HepG2 (cell line): ENCODE measurements around the gene MISP3. TPM values are rescaled to one million over a fixed set of nuclear protein-coding genes. Genes with fewer than 3 reads are reported as not detected.

Experiments
- GATAD1 ChIP-seq: IDR thresholded peaks from 2 replicates; pipeline ENCODE4 v1.6.1; 2016; ENCODE audit warnings: missing genetic modification reagents, missing compliant biosample characterization
- HES4 ChIP-seq: sonication (generic); formaldehyde crosslinking; IDR thresholded peaks from 2 replicates; pipeline ENCODE4 v1.9.0; 2021; ENCODE audit warnings: mild to moderate bottlenecking, missing genetic modification reagents, borderline replicate concordance
- HNF4A ChIP-seq: sonication (generic); formaldehyde crosslinking; IDR thresholded peaks from 2 replicates; pipeline ENCODE4 v1.4.0; 2020; ENCODE audit warnings: missing genetic modification reagents
- HNRNPLL ChIP-seq: fragments of 200-400 bp; formaldehyde crosslinking; IDR thresholded peaks from 2 replicates; pipeline ENCODE4 v1.6.1; 2017; ENCODE audit warnings: mild to moderate bottlenecking, low read depth, low read length; ENCODE audit not compliant: poor library complexity, severe bottlenecking
- ISX ChIP-seq: sonication (generic); formaldehyde crosslinking; conservative IDR thresholded peaks from 2 replicates; pipeline ENCODE4 v1.5.0; 2020; ENCODE audit warnings: missing genetic modification reagents
- PCBP1 ChIP-seq: fragments of 200-400 bp; formaldehyde crosslinking; IDR thresholded peaks from 2 replicates; pipeline ENCODE4 v1.6.1; 2017; ENCODE audit warnings: mild to moderate bottlenecking, low read depth, low read length, borderline replicate concordance
- PLRG1 ChIP-seq: fragments of 450-650 bp; conservative IDR thresholded peaks from 2 replicates; pipeline ENCODE4 v1.6.1; 2016
- RORA ChIP-seq: sonication (generic); formaldehyde crosslinking; IDR thresholded peaks from 2 replicates; pipeline ENCODE4 v1.5.0; 2020; ENCODE audit warnings: mild to moderate bottlenecking, missing genetic modification reagents, moderate library complexity
- SNAPC2 ChIP-seq: sonication (generic); formaldehyde crosslinking; IDR thresholded peaks from 2 replicates; pipeline ENCODE4 v1.8.1; 2022; ENCODE audit warnings: mild to moderate bottlenecking, missing genetic modification reagents
- SYNCRIP ChIP-seq: fragments of 200-400 bp; formaldehyde crosslinking; IDR thresholded peaks from 2 replicates; pipeline ENCODE4 v1.6.1; 2018; ENCODE audit warnings: mild to moderate bottlenecking, low read depth, low read length; ENCODE audit not compliant: insufficient read depth
- TEAD2 ChIP-seq: sonication (generic); formaldehyde crosslinking; IDR thresholded peaks from 2 replicates; pipeline ENCODE4 v1.9.0; 2021; ENCODE audit warnings: missing genetic modification reagents
- TRIM24 ChIP-seq: sonication (generic); formaldehyde crosslinking; IDR thresholded peaks from 2 replicates; pipeline ENCODE4 v1.8.0; 2022; ENCODE audit warnings: mild to moderate bottlenecking, missing genetic modification reagents
- ZFP1 ChIP-seq: IDR thresholded peaks from 2 replicates; pipeline ENCODE4 v1.6.1; 2016
- ZNF10 ChIP-seq: sonication (generic); formaldehyde crosslinking; IDR thresholded peaks from 2 replicates; pipeline ENCODE4 v1.4.0; 2020; ENCODE audit warnings: mild to moderate bottlenecking, low read depth, missing genetic modification reagents, borderline replicate concordance
- ZNF234 ChIP-seq: sonication (generic); formaldehyde crosslinking; conservative IDR thresholded peaks from 2 replicates; pipeline ENCODE4 v1.5.1; 2020; ENCODE audit warnings: mild to moderate bottlenecking, missing genetic modification reagents
- ZNF337 ChIP-seq: sonication (generic); formaldehyde crosslinking; IDR thresholded peaks from 2 replicates; pipeline ENCODE4 v1.5.1; 2020; ENCODE audit warnings: missing genetic modification reagents, low read depth, mild to moderate bottlenecking, borderline replicate concordance
- ZNF780A ChIP-seq: sonication (generic); formaldehyde crosslinking; IDR thresholded peaks from 2 replicates; pipeline ENCODE4 v1.8.0; 2022; ENCODE audit warnings: mild to moderate bottlenecking, missing genetic modification reagents, moderate library complexity
- ZNF788 ChIP-seq: sonication (generic); formaldehyde crosslinking; IDR thresholded peaks from 2 replicates; pipeline ENCODE4 v1.5.0; 2020; ENCODE audit warnings: mild to moderate bottlenecking, missing genetic modification reagents, borderline replicate concordance
- polyA plus RNA-seq, 8 experiments: library from polyadenylated mRNA; depleted of rRNA in 3 of 8; stranded (reverse) in 7 of 8; unstranded in 1 of 8; fragments of >200 nt; fragmentation: Illumina TruSeq in 4 of 8; extraction: Trizol in 4 of 8; gene quantifications; 2 replicates each; pipeline versions ENCODE4 v1.2.1 to v1.2.3, GENCODE V29; 2011 to 2016; ENCODE audit warnings: low read depth in 4 of 8, missing spikeins in 1 of 8, mixed read lengths in 1 of 8; ENCODE audit not compliant: insufficient read depth in 1 of 8
- total RNA-seq, 5 experiments: library from RNA; depleted of rRNA; stranded (reverse); fragments of >200 nt; fragmentation: Illumina TruSeq; extraction: Trizol; gene quantifications; 2 replicates each; pipeline ENCODE4 v1.2.3, GENCODE V29; 2016; ENCODE audit warnings: low read depth in 1 of 5
- TF ChIP-seq, protein P1 (sequence below): IDR thresholded peaks from 2 replicates; pipeline ENCODE4 v1.6.1; 2016; ENCODE audit warnings: control low read depth
- TF ChIP-seq, protein P2 (sequence below): conservative IDR thresholded peaks from 2 replicates; pipeline ENCODE4 v1.6.1; 2018; ENCODE audit warnings: missing genetic modification reagents
- TF ChIP-seq, protein P3 (sequence below): sonication (generic); formaldehyde crosslinking; IDR thresholded peaks from 2 replicates; pipeline ENCODE4 v1.4.0; 2020; ENCODE audit warnings: low read depth, missing genetic modification reagents
- TF ChIP-seq, protein P4 (sequence below): IDR thresholded peaks from 2 replicates; pipeline ENCODE4 v1.6.1; 2012; ENCODE audit warnings: low read depth, low read length, improper control_type of control experiment

The MISP3 gene
- total and polyA plus RNA-seq, 2 of the 13 experiments (the other 11 are each of a cell fraction or from before 2014, with no cell fraction given): 2.5 to 5.4 TPM

DNA sequence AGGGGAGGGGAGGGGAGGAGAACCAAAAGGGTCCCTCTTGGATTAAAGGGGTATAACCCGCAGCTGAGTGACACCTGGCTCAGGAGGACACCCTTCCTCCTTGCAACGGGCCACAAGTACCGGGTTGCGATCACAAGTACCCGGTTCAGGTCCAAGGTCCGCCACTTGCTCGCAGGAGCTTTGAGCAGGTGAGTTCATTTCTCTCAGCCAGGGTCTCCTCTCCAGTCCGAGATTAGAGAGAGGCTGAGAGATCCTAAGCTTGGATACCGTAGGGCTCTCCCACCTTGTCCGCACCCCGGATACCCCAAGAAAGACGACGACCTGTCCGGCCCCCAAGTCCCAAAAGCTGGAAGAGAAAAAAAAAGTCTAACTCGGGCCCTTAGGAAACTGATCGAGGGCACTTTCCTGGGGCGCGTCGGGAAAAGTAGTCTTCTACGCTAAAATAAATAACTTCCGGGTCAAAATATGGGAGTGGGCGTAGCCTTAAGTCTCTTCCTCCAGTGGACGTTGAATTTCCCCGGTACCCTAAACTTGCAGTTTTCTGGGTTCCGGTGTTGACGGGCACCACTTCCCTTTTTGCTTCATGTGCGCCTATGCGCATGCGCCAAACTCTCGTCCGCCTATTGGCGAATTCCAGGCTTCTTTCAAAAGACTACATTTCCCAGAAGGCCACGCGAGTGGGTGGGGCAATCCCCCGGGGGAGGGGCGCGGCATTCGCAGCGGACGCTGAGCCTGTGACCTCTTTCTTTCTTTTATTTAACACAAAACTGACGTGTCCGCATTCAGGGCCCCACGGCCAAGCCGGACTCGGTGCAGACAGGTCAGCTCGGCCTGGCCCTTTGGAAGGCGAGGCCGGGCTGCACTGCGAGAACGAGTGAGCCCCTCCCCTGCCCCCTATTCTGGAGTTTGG is 8.6 kb downstream of the MISP3 start (continued):
- TF ChIP-seq SNAPC2 (0 out of 2 replicates have a peak, but pooled peaks have one; percentile 9), RORA (CRISPR knock-in tag) (no peak), HNF4A (CRISPR knock-in tag) (peak; percentile 63), TEAD2 (no peak), PCBP1 (0 out of 2 replicates have a peak, but pooled peaks have one; percentile 39), ZNF788 (CRISPR knock-in tag) (no peak), PLRG1 (no peak), HNRNPLL (peak; percentile 73), ZNF234 (CRISPR knock-in tag) (no peak), GATAD1 (peak; percentile 85), ZNF337 (CRISPR knock-in tag) (no peak), ZFP1 (CRISPR knock-in tag) (no peak), ZNF780A (CRISPR knock-in tag) (no peak), TRIM24 (CRISPR knock-in tag) (no peak), SYNCRIP (no peak), HES4 (no peak), ZNF10 (no peak), ISX (CRISPR knock-in tag) (no peak)
- TF ChIP-seq, protein P1, sequence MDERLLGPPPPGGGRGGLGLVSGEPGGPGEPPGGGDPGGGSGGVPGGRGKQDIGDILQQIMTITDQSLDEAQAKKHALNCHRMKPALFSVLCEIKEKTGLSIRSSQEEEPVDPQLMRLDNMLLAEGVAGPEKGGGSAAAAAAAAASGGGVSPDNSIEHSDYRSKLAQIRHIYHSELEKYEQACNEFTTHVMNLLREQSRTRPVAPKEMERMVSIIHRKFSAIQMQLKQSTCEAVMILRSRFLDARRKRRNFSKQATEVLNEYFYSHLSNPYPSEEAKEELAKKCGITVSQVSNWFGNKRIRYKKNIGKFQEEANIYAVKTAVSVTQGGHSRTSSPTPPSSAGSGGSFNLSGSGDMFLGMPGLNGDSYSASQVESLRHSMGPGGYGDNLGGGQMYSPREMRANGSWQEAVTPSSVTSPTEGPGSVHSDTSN: no peak; the same call in 1 of the 2 replicates
- TF ChIP-seq, protein P2, sequence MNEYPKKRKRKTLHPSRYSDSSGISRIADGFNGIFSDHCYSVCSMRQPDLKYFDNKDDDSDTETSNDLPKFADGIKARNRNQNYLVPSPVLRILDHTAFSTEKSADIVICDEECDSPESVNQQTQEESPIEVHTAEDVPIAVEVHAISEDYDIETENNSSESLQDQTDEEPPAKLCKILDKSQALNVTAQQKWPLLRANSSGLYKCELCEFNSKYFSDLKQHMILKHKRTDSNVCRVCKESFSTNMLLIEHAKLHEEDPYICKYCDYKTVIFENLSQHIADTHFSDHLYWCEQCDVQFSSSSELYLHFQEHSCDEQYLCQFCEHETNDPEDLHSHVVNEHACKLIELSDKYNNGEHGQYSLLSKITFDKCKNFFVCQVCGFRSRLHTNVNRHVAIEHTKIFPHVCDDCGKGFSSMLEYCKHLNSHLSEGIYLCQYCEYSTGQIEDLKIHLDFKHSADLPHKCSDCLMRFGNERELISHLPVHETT (CRISPR knock-in tag): peak; percentile 85; the same call in 1 of the 2 replicates
- TF ChIP-seq, protein P3, sequence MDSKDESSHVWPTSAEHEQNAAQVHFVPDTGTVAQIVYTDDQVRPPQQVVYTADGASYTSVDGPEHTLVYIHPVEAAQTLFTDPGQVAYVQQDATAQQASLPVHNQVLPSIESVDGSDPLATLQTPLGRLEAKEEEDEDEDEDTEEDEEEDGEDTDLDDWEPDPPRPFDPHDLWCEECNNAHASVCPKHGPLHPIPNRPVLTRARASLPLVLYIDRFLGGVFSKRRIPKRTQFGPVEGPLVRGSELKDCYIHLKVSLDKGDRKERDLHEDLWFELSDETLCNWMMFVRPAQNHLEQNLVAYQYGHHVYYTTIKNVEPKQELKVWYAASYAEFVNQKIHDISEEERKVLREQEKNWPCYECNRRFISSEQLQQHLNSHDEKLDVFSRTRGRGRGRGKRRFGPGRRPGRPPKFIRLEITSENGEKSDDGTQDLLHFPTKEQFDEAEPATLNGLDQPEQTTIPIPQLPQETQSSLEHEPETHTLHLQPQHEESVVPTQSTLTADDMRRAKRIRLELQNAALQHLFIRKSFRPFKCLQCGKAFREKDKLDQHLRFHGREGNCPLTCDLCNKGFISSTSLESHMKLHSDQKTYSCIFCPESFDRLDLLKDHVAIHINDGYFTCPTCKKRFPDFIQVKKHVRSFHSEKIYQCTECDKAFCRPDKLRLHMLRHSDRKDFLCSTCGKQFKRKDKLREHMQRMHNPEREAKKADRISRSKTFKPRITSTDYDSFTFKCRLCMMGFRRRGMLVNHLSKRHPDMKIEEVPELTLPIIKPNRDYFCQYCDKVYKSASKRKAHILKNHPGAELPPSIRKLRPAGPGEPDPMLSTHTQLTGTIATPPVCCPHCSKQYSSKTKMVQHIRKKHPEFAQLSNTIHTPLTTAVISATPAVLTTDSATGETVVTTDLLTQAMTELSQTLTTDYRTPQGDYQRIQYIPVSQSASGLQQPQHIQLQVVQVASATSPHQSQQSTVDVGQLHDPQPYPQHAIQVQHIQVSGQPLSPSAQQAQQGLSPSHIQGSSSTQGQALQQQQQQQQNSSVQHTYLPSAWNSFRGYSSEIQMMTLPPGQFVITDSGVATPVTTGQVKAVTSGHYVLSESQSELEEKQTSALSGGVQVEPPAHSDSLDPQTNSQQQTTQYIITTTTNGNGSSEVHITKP (CRISPR knock-in tag): peak; percentile 66
- TF ChIP-seq, protein P4, sequence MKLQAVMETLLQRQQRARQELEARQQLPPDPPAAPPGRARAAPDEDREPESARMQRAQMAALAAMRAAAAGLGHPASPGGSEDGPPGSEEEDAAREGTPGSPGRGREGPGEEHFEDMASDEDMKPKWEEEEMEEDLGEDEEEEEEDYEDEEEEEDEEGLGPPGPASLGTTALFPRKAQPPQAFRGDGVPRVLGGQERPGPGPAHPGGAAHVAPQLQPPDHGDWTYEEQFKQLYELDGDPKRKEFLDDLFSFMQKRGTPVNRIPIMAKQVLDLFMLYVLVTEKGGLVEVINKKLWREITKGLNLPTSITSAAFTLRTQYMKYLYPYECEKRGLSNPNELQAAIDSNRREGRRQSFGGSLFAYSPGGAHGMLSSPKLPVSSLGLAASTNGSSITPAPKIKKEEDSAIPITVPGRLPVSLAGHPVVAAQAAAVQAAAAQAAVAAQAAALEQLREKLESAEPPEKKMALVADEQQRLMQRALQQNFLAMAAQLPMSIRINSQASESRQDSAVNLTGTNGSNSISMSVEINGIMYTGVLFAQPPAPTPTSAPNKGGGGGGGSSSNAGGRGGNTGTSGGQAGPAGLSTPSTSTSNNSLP: no peak
